ENCODE results near the gene FOXP4. TPM values are rescaled to one million over a fixed set of nuclear protein-coding genes. Genes with fewer than 3 reads are reported as not detected.

FOXP4 gene
- total RNA-seq, 1 donor from 2014 or later: 41.9 TPM

- no peak for TF ChIP-seq CTCF (IDR thresholded peaks at IDR 0.05; ENCODE audit: insufficient read depth, low read depth, low read length)
- peaks cover 4% of the 10 kb centered on the region for H3K9me3 Mint-ChIP-seq (ENCODE audit: unreplicated experiment)
- Histone ChIP-seq H3K36me3 (ENCODE audit: insufficient read depth, low read length) (no peaks in the 10 kb centered on the region), H3K4me2 (ENCODE audit: low read length) (no peak overlapping the region), H3K79me2 (ENCODE audit: insufficient read depth, low read length) (no peaks in the 10 kb centered on the region), H2AFZ (ENCODE audit: low read depth, low read length) (no peak overlapping the region), H3K27ac (ENCODE audit: low read depth, low read length) (no peak overlapping the region), H3K9ac (ENCODE audit: low read length) (no peak overlapping the region), H4K20me1 (ENCODE audit: insufficient read depth, low read length) (no peaks in the 10 kb centered on the region), H3K4me3 (ENCODE audit: insufficient read depth, low read depth, low read length) (no peak overlapping the region), H3K4me1 (ENCODE audit: insufficient read depth, low read length) (no peaks in the 10 kb centered on the region), H3K27me3 (ENCODE audit: insufficient read depth, low read length) (peaks cover 22% of the 10 kb centered on the region), H3K9me3 (ENCODE audit: insufficient read depth, low read depth, low read length) (no peaks in the 10 kb centered on the region)
- no peak overlapping the region for H3K4me3 Mint-ChIP-seq (ENCODE audit: unreplicated experiment)
- peaks cover 4% of the 10 kb centered on the region for H3K4me1 Mint-ChIP-seq (ENCODE audit: low read depth, unreplicated experiment)
- H3K27ac Mint-ChIP-seq (ENCODE audit: unreplicated experiment): no peak overlapping the region
- FAIRE-seq: no peak
- H3K36me3 Mint-ChIP-seq (ENCODE audit: low read depth, unreplicated experiment): no peaks in the 10 kb centered on the region
- DNase-seq (ENCODE audit: low read depth): no peak
- H3K27me3 Mint-ChIP-seq (ENCODE audit: low read depth, unreplicated experiment): peaks cover 62% of the 10 kb centered on the region
Observed at GRCh38 chr6:41518118-41518517, 28.1 kb upstream of the FOXP4 start.

- FAIRE-seq (no peak), DNase-seq (ENCODE audit: low read depth) (no peak)
- H3K9me3 ChIP-seq (ENCODE audit: insufficient read depth, low read depth, low read length): no peaks in the 10 kb centered on the region
- H3K27ac Mint-ChIP-seq (ENCODE audit: unreplicated experiment): no peak overlapping the region
- no peak overlapping the region for H3K27ac ChIP-seq (ENCODE audit: low read depth, low read length)
- peaks cover 62% of the 10 kb centered on the region for H3K27me3 Mint-ChIP-seq (ENCODE audit: low read depth, unreplicated experiment)
- H3K36me3 ChIP-seq (ENCODE audit: insufficient read depth, low read length): no peaks in the 10 kb centered on the region
- no peak overlapping the region for H3K4me3 ChIP-seq (ENCODE audit: insufficient read depth, low read depth, low read length)
- no peaks in the 10 kb centered on the region for H3K36me3 Mint-ChIP-seq (ENCODE audit: low read depth, unreplicated experiment)
- peaks cover 2% of the 10 kb centered on the region for H3K9me3 Mint-ChIP-seq (ENCODE audit: unreplicated experiment)
- peaks cover 26% of the 10 kb centered on the region for H3K27me3 ChIP-seq (ENCODE audit: insufficient read depth, low read length)
- H3K4me2 ChIP-seq (ENCODE audit: low read length): no peak overlapping the region
- no peaks in the 10 kb centered on the region for H4K20me1 ChIP-seq (ENCODE audit: insufficient read depth, low read length)
- H3K4me1 Mint-ChIP-seq (ENCODE audit: low read depth, unreplicated experiment): peaks cover 4% of the 10 kb centered on the region
- TF ChIP-seq EZH2 (IDR thresholded peaks at IDR 0.05; ENCODE audit: insufficient read depth, low read length) (no peak), CTCF (IDR thresholded peaks at IDR 0.05; ENCODE audit: insufficient read depth, low read depth, low read length) (no peak)
- no peak overlapping the region for H2AFZ ChIP-seq (ENCODE audit: low read depth, low read length)
- H3K4me1 ChIP-seq (ENCODE audit: insufficient read depth, low read length): no peaks in the 10 kb centered on the region
- no peaks in the 10 kb centered on the region for H3K79me2 ChIP-seq (ENCODE audit: insufficient read depth, low read length)
- no peak overlapping the region for H3K9ac ChIP-seq (ENCODE audit: low read length)
- H3K4me3 Mint-ChIP-seq (ENCODE audit: unreplicated experiment): no peak overlapping the region
Observed at GRCh38 chr6:41519305-41519744, 26.9 kb upstream of the FOXP4 start.

- Mint-ChIP-seq H3K4me1 (ENCODE audit: low read depth, unreplicated experiment) (peaks cover 4% of the 10 kb centered on the region), H3K27me3 (ENCODE audit: low read depth, unreplicated experiment) (peaks cover 60% of the 10 kb centered on the region), H3K36me3 (ENCODE audit: low read depth, unreplicated experiment) (no peaks in the 10 kb centered on the region), H3K4me3 (ENCODE audit: unreplicated experiment) (no peak overlapping the region), H3K27ac (ENCODE audit: unreplicated experiment) (no peak overlapping the region), H3K9me3 (ENCODE audit: unreplicated experiment) (peaks cover 2% of the 10 kb centered on the region)
- DNase-seq (ENCODE audit: low read depth) (no peak), FAIRE-seq (no peak)
- peaks cover 26% of the 10 kb centered on the region for H3K27me3 ChIP-seq (ENCODE audit: insufficient read depth, low read length)
- H3K4me2 ChIP-seq (ENCODE audit: low read length): no peak overlapping the region
- no peak overlapping the region for H2AFZ ChIP-seq (ENCODE audit: low read depth, low read length)
- no peak overlapping the region for H3K4me3 ChIP-seq (ENCODE audit: insufficient read depth, low read depth, low read length)
- H3K36me3 ChIP-seq (ENCODE audit: insufficient read depth, low read length): no peaks in the 10 kb centered on the region
- H3K4me1 ChIP-seq (ENCODE audit: insufficient read depth, low read length): no peaks in the 10 kb centered on the region
- no peak overlapping the region for H3K27ac ChIP-seq (ENCODE audit: low read depth, low read length)
- H3K9me3 ChIP-seq (ENCODE audit: insufficient read depth, low read depth, low read length): no peaks in the 10 kb centered on the region
- H4K20me1 ChIP-seq (ENCODE audit: insufficient read depth, low read length): no peaks in the 10 kb centered on the region
- H3K79me2 ChIP-seq (ENCODE audit: insufficient read depth, low read length): no peaks in the 10 kb centered on the region
- TF ChIP-seq CTCF (IDR thresholded peaks at IDR 0.05; ENCODE audit: insufficient read depth, low read depth, low read length) (no peak), EZH2 (IDR thresholded peaks at IDR 0.05; ENCODE audit: insufficient read depth, low read length) (no peak)
- no peak overlapping the region for H3K9ac ChIP-seq (ENCODE audit: low read length)
Observed at GRCh38 chr6:41519745-41520699, 26.2 kb upstream of the FOXP4 start.

Measured in astrocyte (in vitro differentiated cells and primary cell).